GM19238 (cell line): ENCODE data around the gene PPP1R2B.
A peak's percentile ranks its signal among the peaks of the same experiment; 100 is the strongest.

Experiments used
- DNase-seq: peaks from one replicate; pipeline ENCODE4 v3.0.0; 2011; ENCODE audit warnings: low spot score; ENCODE audit not compliant: insufficient read length

Gene PPP1R2B

DNA sequence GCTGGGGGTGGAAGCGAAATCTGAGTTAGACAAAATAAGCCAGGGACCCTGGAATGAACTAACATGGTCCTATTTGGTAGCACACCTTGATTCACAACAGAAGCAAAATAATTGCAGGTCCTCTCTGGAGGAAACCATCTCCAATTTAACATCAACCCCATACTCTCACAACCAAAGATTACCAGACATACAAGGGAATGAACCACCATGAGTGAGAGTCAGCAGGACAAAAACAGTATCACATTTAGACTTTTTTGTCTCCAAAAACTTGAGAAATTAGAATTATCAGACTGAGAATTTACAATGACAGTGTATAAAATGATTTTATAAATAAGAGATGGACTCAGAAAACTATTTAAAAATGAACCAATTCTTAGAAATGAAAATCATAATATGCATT is 21.1 kb downstream of the PPP1R2B start:
- no peak for DNase-seq

DNA sequence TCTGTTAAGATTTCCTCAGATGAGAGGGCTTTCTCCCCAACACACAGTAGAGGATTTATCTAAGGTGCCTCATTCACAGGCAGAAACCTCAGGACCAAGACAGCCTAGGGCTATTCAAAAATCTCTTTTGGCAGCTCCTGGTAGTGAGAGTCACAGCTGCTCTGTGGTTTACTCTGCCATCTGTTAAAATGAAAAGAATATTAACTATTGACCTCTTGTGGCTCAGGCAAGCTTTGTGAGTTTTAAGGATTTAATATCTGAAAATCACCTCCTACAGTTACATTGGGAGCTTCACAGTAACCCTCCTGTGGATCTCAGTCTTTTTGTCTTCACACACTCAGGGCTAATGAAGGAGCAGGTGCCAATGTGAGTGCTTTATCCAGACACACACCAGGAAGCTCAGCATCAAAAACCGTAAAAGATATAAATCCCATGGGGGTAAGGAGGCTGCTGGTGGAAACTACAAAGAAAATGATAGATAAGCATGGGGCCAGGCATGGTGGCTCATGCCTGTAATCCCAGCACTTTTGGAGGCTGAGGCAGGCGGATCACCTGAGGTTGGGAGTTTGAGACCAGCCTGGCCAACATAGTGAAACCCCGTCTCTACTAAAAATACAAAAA is 29.7 kb downstream of the PPP1R2B start:
- DNase-seq = peak; percentile 13

GRCh38 chr5:156883316-156883875 is 33.3 kb downstream of the PPP1R2B start:
- DNase-seq = no peak

DNA sequence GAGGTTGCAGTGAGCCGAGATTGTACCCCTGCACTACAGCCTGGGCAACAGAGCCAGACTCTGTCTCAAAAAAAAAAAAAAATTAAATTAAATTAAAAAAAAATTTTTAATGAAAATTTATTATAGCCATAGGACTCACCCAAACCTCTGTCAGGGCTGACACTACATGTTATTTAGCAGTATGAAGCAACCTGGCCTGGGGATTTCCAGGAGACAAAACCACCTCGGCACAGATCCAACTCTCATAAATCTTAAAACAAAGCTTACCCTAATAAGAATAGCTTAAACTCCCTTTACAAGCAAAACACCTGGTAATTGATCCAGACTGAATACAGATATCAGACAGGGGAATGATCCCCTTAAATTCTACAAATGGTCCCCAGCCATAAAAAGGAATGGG is 38.4 kb downstream of the PPP1R2B start:
- DNase-seq = no peak

DNA sequence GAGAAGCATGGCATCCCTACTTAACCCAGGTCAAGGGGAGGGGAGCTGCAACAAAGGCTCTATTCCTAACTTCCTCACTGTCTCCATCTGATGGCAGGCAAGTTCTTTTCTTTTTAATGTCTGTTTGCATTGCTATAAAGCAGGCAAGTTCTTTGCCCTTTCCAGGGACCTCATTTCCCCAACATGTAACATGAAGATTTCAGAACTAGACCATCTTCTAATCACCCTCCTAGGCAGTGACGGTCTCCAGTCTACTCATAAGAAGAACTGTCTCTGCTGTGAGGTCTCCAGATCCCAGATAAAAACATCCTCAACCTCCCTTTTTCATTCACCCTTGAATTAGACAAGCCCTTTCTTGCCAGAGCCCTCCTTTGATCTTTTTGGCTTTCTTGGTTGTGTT is 42.1 kb downstream of the PPP1R2B start:
- DNase-seq = no peak

GRCh38 chr5:156892864-156893263 is 42.8 kb downstream of the PPP1R2B start:
- no peak for DNase-seq

GRCh38 chr5:156893517-156893916 is 43.4 kb downstream of the PPP1R2B start:
- no peak for DNase-seq

DNA sequence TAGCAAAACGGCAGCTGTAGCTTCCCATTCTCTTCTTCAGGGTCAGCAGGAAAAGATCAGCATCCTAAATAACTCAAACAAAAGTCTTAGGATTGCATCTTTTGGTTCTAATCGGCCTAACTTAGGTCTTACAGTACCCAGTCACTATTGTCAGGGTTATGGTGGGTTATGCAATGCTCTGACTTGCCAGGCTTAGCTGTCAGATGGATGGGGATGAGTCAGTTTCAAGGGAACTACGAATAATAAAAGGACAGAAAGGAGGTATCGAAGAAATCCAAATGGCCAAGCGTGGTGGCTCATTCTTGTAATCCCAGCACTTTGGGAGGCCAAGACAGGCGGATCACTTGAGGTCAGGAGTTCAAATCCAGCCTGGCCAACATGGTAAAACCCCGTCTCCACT is 46.5 kb downstream of the PPP1R2B start:
- no peak for DNase-seq
